Stimulated activated CD4-positive, alpha-beta T cell treated with anti-CD3 and anti-CD28 coated beads, Interleukin-1b, Interleukin-23, amount 100 ng/mL, for 4 hours (primary cell): Measurements from ENCODE around the gene WDR93.

Experiments
- DNase-seq, 2 donors: peaks; one replicate each; pipeline ENCODE4 v3.0.0-alpha.2; 2020; ENCODE audit warnings: low read depth in 2 of 2

WDR93 gene

GRCh38 chr15:89690276-89691218 lies at the start of gene WDR93, which contains the start of gene PEX11A:
WDR93 (plus strand) TSS chr15:89690811; CDS start chr15:89701747, 10,936 bp downstream.
PEX11A (minus strand) TSS chr15:89690754; CDS start chr15:89690632, 122 bp downstream.
- DNase-seq, result peak; percentile 60 to 70

GRCh38 chr15:89641053-89641452 lies 49.6 kb upstream of the WDR93 start:
- DNase-seq, result no peak

- no peak for DNase-seq
These were observed 48.5 kb upstream of the WDR93 start for GRCh38 chr15:89642106-89642505.

- no peak for DNase-seq
These were observed 44.9 kb upstream of the WDR93 start for GRCh38 chr15:89645680-89646079.

- DNase-seq, result no peak
These were observed 44.0 kb upstream of the WDR93 start for GRCh38 chr15:89646416-89647141.

GRCh38 chr15:89647191-89647851 lies 43.3 kb upstream of the WDR93 start:
- DNase-seq, result peak; percentile 29 to 59

- DNase-seq, result no peak
These were observed 42.3 kb upstream of the WDR93 start for GRCh38 chr15:89648106-89649012.

GRCh38 chr15:89649013-89649625 lies 41.5 kb upstream of the WDR93 start:
- DNase-seq, result no peak

GRCh38 chr15:89649716-89650115 lies 40.9 kb upstream of the WDR93 start:
- no peak for DNase-seq

GRCh38 chr15:89652131-89652530 lies 38.5 kb upstream of the WDR93 start:
- DNase-seq, result no peak

GRCh38 chr15:89652666-89653065 lies 37.9 kb upstream of the WDR93 start:
- no peak for DNase-seq

GRCh38 chr15:89653578-89653977 lies 37.0 kb upstream of the WDR93 start:
- no peak for DNase-seq

- no peak for DNase-seq
These were observed 36.3 kb upstream of the WDR93 start for GRCh38 chr15:89654301-89654761.

- no peak for DNase-seq
These were observed 35.5 kb upstream of the WDR93 start, which contains the start of gene KIF7 for GRCh38 chr15:89654847-89655805. KIF7 (minus strand) TSS chr15:89655467; CDS start chr15:89652930, 2,537 bp downstream.

GRCh38 chr15:89656116-89656815 lies 34.3 kb upstream of the WDR93 start:
- DNase-seq, result no peak

- no peak for DNase-seq
These were observed 32.9 kb upstream of the WDR93 start for GRCh38 chr15:89657686-89658200.

- no peak for DNase-seq
These were observed 31.3 kb upstream of the WDR93 start for GRCh38 chr15:89659295-89659694.

- no peak for DNase-seq
These were observed 30.1 kb upstream of the WDR93 start for GRCh38 chr15:89660556-89660955.
